GM18502 (cell line): ENCODE results near the gene MINDY3.
A peak's percentile ranks its signal among the peaks of the same experiment; 100 is the strongest.
"Not testable (repeated sequence)": the region's sequence is repeated elsewhere in the genome, so short reads cannot be mapped to it uniquely, and the experiment has no call there.

Source experiments
- ATAC-seq: cut with Tn5 transposase; IDR thresholded peaks from one replicate; pipeline ENCODE4 v1.9.1; 2021; ENCODE audit warnings: mild to moderate bottlenecking; ENCODE audit not compliant: unreplicated experiment, poor library complexity

Gene MINDY3

DNA sequence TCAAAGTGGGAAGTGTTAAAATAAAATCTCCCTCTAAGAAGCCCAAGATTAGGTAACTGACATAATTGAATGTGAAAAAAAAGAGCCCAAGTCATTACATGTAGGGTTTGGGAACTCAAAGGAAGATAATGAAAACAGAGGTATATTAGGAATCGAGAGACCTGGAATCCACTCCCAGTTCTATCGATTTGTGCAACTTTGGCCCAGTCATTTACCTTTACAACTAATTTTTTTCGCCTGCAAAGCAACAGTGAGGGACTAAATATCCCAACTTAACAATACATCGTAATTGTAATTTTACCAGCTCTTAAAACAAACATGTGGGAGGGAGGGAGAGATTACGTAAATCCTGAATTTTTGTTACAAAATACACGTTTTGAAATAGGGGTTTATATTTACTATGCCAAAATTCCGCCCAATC is 1.4 kb downstream of the MINDY3 start:
- ATAC-seq: no peak

GRCh38 chr10:15857107-15857575 is 3.2 kb downstream of the MINDY3 start:
- ATAC-seq: no peak

GRCh38 chr10:15856328-15857015 is 3.8 kb downstream of the MINDY3 start:
- ATAC-seq: no peak

GRCh38 chr10:15853800-15854199 is 6.5 kb downstream of the MINDY3 start:
- no peak for ATAC-seq

DNA sequence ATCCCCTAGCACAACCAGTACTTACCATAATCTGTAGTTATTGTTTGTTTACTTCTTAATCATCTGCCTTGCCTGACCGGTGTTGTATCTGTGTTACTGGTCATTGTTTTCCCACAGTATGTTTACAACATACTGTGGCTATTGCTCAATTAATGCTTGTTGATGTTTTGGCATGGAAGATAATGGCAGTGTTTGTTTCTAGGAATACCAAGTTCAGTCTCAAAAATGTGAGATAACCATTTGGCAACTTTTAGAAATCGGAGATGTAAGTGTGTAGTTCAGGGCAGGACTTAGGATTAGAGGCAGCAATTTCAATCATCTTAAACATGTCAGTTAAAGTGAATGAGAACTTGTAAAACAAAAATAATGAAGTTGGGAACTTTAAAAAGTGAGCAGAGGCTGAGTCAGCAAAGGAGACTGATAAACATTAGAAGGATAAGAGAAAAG is 8.2 kb downstream of the MINDY3 start:
- ATAC-seq: no peak

DNA sequence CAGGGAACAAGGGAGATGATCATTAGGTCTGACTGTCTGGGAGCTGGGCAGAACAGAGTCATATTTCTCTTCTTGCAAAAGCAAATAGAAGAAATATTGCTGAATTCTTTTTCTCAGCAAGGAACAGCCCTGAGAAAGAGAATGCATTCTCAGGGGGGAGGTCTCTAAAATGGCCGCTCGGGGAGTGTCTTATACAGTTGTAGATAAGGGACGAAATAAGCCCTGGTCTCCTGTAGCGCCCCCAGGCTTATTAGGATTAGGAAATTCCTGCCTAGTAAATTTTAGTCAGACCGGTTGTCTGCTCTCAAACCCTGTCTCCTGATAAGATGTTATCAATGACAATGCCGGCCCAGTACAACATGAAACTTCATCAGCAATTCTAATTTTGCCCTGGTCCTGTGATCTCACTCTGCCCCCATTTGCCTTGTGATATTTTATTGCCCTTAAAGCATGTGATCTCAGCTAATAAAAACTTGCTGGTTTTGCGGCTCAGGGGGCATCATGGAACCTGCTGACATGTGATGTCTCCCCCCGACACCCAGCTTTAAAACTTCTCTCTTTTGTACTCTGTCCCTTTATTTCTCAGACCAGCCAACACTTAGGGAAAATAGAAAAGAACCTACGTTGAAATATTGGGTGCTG is 9.8 kb downstream of the MINDY3 start:
- not testable (repeated sequence) for ATAC-seq

DNA sequence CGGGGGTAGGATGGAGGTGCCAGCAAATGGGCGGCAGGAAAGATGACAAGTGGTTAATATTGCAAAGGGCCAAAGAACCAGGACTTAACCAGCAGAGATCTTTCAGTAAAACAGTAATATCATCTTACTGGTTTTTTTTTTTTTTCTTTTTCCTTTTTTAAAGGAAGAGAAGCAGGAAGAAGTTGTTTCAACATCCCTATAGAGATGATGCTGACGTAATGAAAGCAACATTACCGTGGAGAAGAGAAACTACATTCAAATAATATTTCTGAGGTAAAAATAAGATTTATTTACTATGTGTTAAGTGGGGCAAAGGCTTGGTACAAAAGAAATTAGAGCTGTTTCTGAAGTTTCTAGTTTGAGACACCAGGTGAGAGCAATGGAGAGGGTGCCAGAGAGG is 11.0 kb downstream of the MINDY3 start:
- ATAC-seq: no peak

DNA sequence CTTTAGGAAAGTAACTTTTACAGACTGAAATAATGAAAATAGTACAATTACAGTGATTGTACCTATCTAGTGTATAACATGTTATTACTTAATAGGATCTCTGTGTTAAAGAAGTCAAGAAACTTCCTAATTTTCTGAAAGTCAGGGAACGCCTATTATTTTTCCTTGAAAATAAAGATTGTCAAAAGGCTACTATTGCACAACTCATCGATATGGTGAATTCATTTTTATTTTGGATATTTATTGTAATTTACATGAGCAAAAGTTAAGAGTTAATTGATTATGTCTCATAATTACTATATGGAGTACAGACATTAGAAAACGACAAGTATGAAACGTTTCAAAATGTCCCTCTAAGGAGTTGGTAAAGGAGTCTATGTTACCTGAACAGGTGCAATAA is 12.8 kb downstream of the MINDY3 start:
- ATAC-seq: no peak

DNA sequence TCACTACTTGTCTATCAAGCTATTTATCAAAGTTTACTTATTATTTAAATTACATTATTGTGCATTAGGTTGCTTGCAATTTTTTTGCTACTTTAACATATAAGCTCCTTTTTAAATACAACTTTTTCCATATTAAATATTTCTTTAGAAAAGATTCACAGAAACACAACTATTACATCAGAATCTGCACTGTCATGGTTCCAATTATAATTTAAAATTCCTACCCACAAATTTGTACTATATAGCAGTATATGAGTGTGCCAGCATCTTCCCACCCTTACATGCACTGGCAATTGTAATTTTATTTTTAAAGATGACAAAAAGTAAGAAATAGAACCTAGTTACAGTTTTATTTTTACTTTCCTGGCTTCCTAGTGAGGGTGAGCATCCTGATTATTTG is 15.8 kb downstream of the MINDY3 start:
- no peak for ATAC-seq

DNA sequence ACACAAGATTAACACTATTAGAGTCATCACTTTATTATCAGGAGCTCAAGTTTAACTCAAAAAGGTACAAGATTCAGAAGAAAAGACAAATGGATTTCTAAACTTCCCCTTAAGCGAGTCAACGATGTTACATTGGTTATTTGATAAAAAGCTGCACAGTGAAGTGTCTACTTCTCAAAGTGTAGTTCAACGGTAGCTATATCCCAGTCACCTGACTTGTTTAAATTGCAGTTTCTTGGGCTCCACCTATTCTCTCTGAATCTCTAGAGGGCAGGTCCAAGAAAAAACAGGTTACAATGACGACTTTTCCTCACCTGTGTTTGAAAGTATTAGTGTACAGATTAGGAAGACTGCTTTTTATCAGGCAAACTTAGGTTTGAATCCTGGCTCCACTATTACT is 16.6 kb downstream of the MINDY3 start:
- ATAC-seq: no peak

DNA sequence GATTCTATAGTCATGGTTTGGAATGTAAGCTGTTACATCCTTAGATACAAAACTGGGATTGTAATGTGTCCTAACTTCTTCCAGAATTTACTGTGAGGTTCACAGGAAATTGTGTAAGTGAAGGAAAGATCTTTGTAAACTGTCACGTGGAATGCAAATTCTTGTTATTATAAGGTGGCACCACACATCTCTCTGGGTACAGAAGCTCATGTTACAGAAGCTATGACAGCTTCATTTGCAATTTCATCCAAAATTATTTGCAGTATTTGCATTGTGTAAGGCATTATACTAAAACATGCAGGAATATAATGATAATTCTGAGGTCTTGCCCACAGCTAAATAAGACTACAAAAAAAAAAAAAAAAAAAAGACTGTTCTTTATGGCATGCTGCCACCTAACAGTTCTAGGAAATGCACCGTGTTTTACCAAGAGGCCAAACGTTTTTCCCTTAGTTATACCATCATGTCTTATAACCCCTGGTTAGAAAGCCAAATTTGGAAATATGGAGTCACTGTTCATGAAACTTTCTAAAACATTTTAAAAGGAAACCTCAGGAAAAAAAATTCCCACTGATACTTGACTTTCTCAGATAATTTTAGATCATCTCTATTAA is 17.6 kb downstream of the MINDY3 start:
- no peak for ATAC-seq

- no peak for ATAC-seq
Observed at GRCh38 chr10:15841696-15842095, 18.6 kb downstream of the MINDY3 start.

DNA sequence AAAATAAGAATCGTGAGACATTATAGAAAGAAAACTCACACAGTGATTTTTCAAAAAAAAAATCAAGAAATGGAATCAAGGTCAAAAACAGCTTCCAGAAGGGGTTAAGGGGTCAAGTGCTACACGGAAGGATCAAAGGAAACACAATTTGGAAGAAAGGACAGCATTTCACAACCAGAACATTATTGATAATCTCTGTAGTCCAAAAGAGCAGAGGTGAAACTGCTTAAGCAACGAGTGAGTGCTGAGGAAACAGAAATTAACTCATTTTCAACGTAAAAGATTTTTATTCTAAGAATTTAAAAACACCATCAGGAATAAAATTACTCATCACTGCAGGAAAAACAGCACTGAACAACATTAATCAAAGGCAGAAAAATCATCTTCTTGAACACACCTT is 23.5 kb downstream of the MINDY3 start:
- no peak for ATAC-seq

DNA sequence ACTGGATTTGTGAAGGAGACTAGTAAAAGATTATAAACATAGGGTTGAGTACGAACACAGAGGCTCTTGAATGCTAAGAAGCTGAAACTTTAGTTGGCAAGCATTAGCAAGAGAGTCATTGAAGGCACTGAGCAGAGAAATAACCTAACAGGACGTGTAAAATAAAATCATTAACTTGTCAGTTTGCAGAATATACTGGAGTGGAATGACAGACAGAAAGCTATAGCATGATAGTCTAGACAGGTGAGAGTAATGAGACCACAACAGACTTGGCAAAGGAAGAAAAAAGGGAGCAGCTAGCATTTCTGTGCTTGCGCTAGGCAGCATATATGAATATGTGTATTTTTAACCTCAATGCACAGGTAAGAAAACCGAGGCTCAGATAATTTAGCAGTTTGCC is 30.8 kb downstream of the MINDY3 start:
- no peak for ATAC-seq

- ATAC-seq: no peak
Observed at GRCh38 chr10:15824498-15824897, 35.8 kb downstream of the MINDY3 start.

GRCh38 chr10:15822131-15822530 is 38.2 kb downstream of the MINDY3 start:
- no peak for ATAC-seq

GRCh38 chr10:15821046-15821683 is 39.1 kb downstream of the MINDY3 start:
- no peak for ATAC-seq

GRCh38 chr10:15817409-15818046 is 42.8 kb downstream of the MINDY3 start:
- no peak for ATAC-seq

GRCh38 chr10:15815242-15815885 is 44.9 kb downstream of the MINDY3 start:
- ATAC-seq: no peak

GRCh38 chr10:15814565-15814964 is 45.7 kb downstream of the MINDY3 start:
- ATAC-seq: peak; percentile 50
